Neural cell (in vitro differentiated cells): ENCODE measurements around the gene ROCK2.
A peak's percentile ranks its signal among the peaks of the same experiment; 100 is the strongest.

Experiments
- CTCF ChIP-seq: fragments of 450-650 bp; IDR thresholded peaks from 2 replicates; pipeline ENCODE4 v1.5.1; 2014; ENCODE audit warnings: antibody characterized with exemption, mild to moderate bottlenecking, moderate library complexity; ENCODE audit not compliant: poor library complexity, severe bottlenecking
- EP300 ChIP-seq: fragments of 450-650 bp; conservative IDR thresholded peaks from 2 replicates; pipeline ENCODE4 v1.6.1; 2014; ENCODE audit warnings: antibody characterized with exemption, mild to moderate bottlenecking, moderate library complexity; ENCODE audit not compliant: poor library complexity, severe bottlenecking
- RAD21 ChIP-seq: fragments of 450-650 bp; conservative IDR thresholded peaks from 2 replicates; pipeline ENCODE4 v1.6.1; 2014; ENCODE audit warnings: antibody characterized with exemption, mild to moderate bottlenecking, moderate library complexity
- REST ChIP-seq: IDR thresholded peaks from 2 replicates; pipeline ENCODE4 v1.6.1; 2012; ENCODE audit warnings: borderline replicate concordance

- TF ChIP-seq RAD21 = peak; percentile 29
- no peak for TF ChIP-seq CTCF
- no peak for TF ChIP-seq REST
- TF ChIP-seq EP300 = no peak
Observed at GRCh38 chr2:11343368-11343649, 1.1 kb downstream of the ROCK2 start.
